Omental fat pad (tissue), 4 donors: ENCODE data around the gene CCDC136. TPM values are rescaled to one million over a fixed set of nuclear protein-coding genes. Genes with fewer than 3 reads are reported as not detected.

Experiments
- ATAC-seq: fragments of 150-250 bp; one replicate; pipeline ENCODE4 v1.9.1; 2016; ENCODE audit warnings: mild to moderate bottlenecking, moderate library complexity; ENCODE audit not compliant: low FRiP score
- DNase-seq: peaks from one replicate; pipeline ENCODE4 v3.0.0-alpha.2; 2019; ENCODE audit warnings: low spot score
- small RNA-seq: library from RNA; depleted of rRNA; stranded (forward); fragments of <200 nt; gene quantifications from one replicate; pipeline ENCODE3, GENCODE V24; 2016
- total RNA-seq, 4 donors: library from RNA; depleted of rRNA; stranded (reverse); fragments of >200 nt; gene quantifications; one replicate each; pipeline ENCODE4 v1.1.0, GENCODE V29; 2016
- TF ChIP-seq, protein P1 (sequence below), 3 donors: fragments of 450-650 bp; IDR thresholded peaks; one replicate each; pipeline ENCODE4 v1.5.1; 2016 to 2017; ENCODE audit warnings: antibody characterized with exemption in 3 of 3, mild to moderate bottlenecking in 3 of 3, moderate library complexity in 2 of 3

The CCDC136 gene
- total RNA-seq, 4 donors from 2014 or later, result 1.7 to 27.9 (median 2.7) TPM

- no peak for DNase-seq
- no peak for ATAC-seq
- TF ChIP-seq, protein P1, sequence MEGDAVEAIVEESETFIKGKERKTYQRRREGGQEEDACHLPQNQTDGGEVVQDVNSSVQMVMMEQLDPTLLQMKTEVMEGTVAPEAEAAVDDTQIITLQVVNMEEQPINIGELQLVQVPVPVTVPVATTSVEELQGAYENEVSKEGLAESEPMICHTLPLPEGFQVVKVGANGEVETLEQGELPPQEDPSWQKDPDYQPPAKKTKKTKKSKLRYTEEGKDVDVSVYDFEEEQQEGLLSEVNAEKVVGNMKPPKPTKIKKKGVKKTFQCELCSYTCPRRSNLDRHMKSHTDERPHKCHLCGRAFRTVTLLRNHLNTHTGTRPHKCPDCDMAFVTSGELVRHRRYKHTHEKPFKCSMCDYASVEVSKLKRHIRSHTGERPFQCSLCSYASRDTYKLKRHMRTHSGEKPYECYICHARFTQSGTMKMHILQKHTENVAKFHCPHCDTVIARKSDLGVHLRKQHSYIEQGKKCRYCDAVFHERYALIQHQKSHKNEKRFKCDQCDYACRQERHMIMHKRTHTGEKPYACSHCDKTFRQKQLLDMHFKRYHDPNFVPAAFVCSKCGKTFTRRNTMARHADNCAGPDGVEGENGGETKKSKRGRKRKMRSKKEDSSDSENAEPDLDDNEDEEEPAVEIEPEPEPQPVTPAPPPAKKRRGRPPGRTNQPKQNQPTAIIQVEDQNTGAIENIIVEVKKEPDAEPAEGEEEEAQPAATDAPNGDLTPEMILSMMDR (IDR thresholded peaks at IDR 0.05), result no peak
These were observed 78.1 kb downstream of the CCDC136 start for GRCh38 chr7:128869944-128870285.

GRCh38 chr7:128871050-128871449 lies 79.3 kb downstream of the CCDC136 start:
- TF ChIP-seq, protein P1 (IDR thresholded peaks at IDR 0.05), result no peak
- DNase-seq (no peak), ATAC-seq (no peak)

Small RNA genes lying within 50 kb of the gene (small RNA-seq; reads per million reads assigned to genes)
- not detected for gene RN7SL81P

Other genes with a start within 250 kb of the CCDC136 start
- 1 to 10 TPM; 1.7 to 2.8 (median 2.3) TPM for gene GARIN1A, start 119.7 kb upstream of the CCDC136 start, total RNA-seq
- 100 to 1,000 TPM; 107 to 132 (median 128) TPM for gene CALU, start 52.6 kb upstream of the CCDC136 start, total RNA-seq
- gene OPN1SW, start 16.2 kb upstream of the CCDC136 start, total RNA-seq, result not detected
- 100 to 1,000 TPM in 1 of 4 donors, 10 to 100 TPM in 2, 1 to 10 TPM in 1; 7.7 to 140 (median 25.5) TPM for gene FLNC, start 38.4 kb downstream of the CCDC136 start, total RNA-seq
- gene ATP6V1F, start 70.9 kb downstream of the CCDC136 start, total RNA-seq, result 100 to 1,000 TPM in 3 of 4 donors, 10 to 100 TPM in 1; 86.7 to 186 (median 133) TPM
- 1 to 10 TPM in 2 of 4 donors, under 1 TPM in 2; 0.46 to 3.3 (median 1.2) TPM for gene KCP, start 118.7 kb downstream of the CCDC136 start, total RNA-seq
- 10 to 100 TPM in 3 of 4 donors, 1 to 10 TPM in 1; 5.3 to 23.9 (median 18.8) TPM for gene IRF5, start 146.0 kb downstream of the CCDC136 start, total RNA-seq